GM19238 (cell line): ENCODE results near the gene SLC24A1.

Experiments used
- DNase-seq: peaks from one replicate; pipeline ENCODE4 v3.0.0; 2011; ENCODE audit warnings: low spot score; ENCODE audit not compliant: insufficient read length

SLC24A1 gene

GRCh38 chr15:65651831-65652749 lies 30.4 kb downstream of the SLC24A1 start:
- DNase-seq = no peak

- no peak for DNase-seq
Observed at GRCh38 chr15:65653341-65653740, 31.6 kb downstream of the SLC24A1 start.

- no peak for DNase-seq
Observed at GRCh38 chr15:65653801-65654521, 32.2 kb downstream of the SLC24A1 start.

GRCh38 chr15:65655026-65655425 lies 33.3 kb downstream of the SLC24A1 start:
- no peak for DNase-seq

GRCh38 chr15:65655457-65655856 lies 33.7 kb downstream of the SLC24A1 start:
- DNase-seq = no peak

- no peak for DNase-seq
Observed at GRCh38 chr15:65659502-65660052, 37.8 kb downstream of the SLC24A1 start.

GRCh38 chr15:65660927-65661326 lies 39.2 kb downstream of the SLC24A1 start:
- no peak for DNase-seq

- no peak for DNase-seq
Observed at GRCh38 chr15:65663521-65663920, 41.8 kb downstream of the SLC24A1 start.

GRCh38 chr15:65666257-65666656 lies 44.5 kb downstream of the SLC24A1 start:
- no peak for DNase-seq

GRCh38 chr15:65675551-65675950 lies 53.8 kb downstream of the SLC24A1 start:
- DNase-seq = no peak

- no peak for DNase-seq
Observed at GRCh38 chr15:65676123-65676522, 54.4 kb downstream of the SLC24A1 start.

GRCh38 chr15:65680544-65680943 lies 58.8 kb downstream of the SLC24A1 start:
- DNase-seq = no peak

- DNase-seq = no peak
Observed at GRCh38 chr15:65682404-65682911, 60.7 kb downstream of the SLC24A1 start.

- no peak for DNase-seq
Observed at GRCh38 chr15:65688462-65688861, 66.7 kb downstream of the SLC24A1 start.

GRCh38 chr15:65690173-65690572 lies 68.4 kb downstream of the SLC24A1 start:
- DNase-seq = no peak

GRCh38 chr15:65690778-65691177 lies 69.0 kb downstream of the SLC24A1 start:
- DNase-seq = no peak

- no peak for DNase-seq
Observed at GRCh38 chr15:65695081-65695480, 73.3 kb downstream of the SLC24A1 start.
